Measurements from ENCODE around the gene HSPA12B.

DNA sequence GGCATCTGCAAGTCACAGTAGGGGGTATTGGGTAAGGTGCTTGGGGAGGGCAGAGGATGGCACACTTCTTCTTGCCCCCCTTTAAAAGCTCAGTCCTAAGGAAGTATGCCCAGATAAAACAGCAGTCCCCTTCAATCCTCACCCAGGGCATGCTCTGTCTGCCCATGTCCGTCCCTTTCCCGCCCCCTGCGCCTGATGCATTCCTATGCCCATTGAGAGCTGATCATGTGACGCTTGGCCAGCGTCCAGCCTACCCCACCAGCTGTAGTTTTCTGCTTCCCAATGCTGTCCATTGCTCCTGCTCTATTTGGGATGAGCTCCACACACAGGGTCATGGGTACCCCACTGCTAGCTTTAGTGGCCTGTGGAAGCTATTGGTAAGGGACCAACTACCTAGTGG is 28.4 kb upstream of the HSPA12B start:
- TF ChIP-seq, protein P1, sequence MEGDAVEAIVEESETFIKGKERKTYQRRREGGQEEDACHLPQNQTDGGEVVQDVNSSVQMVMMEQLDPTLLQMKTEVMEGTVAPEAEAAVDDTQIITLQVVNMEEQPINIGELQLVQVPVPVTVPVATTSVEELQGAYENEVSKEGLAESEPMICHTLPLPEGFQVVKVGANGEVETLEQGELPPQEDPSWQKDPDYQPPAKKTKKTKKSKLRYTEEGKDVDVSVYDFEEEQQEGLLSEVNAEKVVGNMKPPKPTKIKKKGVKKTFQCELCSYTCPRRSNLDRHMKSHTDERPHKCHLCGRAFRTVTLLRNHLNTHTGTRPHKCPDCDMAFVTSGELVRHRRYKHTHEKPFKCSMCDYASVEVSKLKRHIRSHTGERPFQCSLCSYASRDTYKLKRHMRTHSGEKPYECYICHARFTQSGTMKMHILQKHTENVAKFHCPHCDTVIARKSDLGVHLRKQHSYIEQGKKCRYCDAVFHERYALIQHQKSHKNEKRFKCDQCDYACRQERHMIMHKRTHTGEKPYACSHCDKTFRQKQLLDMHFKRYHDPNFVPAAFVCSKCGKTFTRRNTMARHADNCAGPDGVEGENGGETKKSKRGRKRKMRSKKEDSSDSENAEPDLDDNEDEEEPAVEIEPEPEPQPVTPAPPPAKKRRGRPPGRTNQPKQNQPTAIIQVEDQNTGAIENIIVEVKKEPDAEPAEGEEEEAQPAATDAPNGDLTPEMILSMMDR (IDR thresholded peaks at IDR 0.05; ENCODE audit: poor library complexity): no peak
- no peak for TF ChIP-seq EZH2 (IDR thresholded peaks at IDR 0.05; ENCODE audit: borderline replicate concordance)

Data from hepatocyte (in vitro differentiated cells).